GM13977 (cell line): ENCODE measurements around the gene FUZ.

Experiments used
- DNase-seq: peaks from one replicate; pipeline ENCODE4 v3.0.0; 2012; ENCODE audit warnings: low spot score
- in situ Hi-C: fragments of 300-500 bp; cut with MboI; formaldehyde crosslinking; loops from one replicate; pipeline ENCODE4 v1.12.0; 2022; ENCODE audit warnings: low sequenced_read_pairs, low pct_unique_long_range_greater_than_20kb, mixed read lengths, inconsistent platforms; ENCODE audit not compliant: unreplicated experiment
- TF ChIP-seq, protein P1 (sequence below): IDR thresholded peaks from 2 replicates; pipeline ENCODE4 v1.5.1; 2012; ENCODE audit warnings: mild to moderate bottlenecking, control low read depth; ENCODE audit not compliant: insufficient read depth; ENCODE audit errors: extremely low read depth, missing control alignments

FUZ gene

DNA sequence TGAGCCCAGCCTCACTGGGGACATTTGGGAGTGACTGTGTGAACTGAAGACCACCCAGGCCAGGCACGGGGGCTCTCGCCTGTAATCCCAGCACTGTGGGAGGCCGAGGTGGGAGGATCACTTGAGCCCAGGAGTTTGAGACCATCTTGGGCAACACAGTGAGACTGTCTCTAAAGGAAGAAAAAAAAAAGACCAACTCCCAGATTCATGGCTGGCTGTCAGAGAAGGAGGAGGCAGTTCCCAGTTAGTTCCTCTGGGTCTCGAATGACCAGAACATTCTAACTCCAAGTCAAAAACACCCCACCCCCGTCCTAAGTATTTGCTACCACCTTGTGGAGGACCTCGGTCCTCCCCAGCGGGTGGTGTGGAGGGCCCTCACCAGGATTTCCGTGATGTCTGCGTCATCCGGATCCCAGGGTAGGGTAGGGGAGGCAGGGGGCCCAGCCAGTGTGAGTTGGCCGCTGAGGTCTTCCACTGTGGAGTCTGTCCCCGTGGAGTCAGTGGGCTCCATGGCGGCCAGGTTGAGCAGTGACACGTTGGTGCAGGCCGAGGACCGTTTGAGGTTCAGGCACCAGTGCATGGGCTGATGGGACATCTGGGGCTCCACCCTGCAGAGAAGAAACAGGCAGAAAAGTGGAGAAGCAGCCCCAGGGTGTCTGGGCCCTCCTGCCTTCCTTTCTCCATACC, 51.3 kb downstream of the FUZ start:
- in situ Hi-C loops = no loop called here
- no peak for DNase-seq
- TF ChIP-seq, protein P1, sequence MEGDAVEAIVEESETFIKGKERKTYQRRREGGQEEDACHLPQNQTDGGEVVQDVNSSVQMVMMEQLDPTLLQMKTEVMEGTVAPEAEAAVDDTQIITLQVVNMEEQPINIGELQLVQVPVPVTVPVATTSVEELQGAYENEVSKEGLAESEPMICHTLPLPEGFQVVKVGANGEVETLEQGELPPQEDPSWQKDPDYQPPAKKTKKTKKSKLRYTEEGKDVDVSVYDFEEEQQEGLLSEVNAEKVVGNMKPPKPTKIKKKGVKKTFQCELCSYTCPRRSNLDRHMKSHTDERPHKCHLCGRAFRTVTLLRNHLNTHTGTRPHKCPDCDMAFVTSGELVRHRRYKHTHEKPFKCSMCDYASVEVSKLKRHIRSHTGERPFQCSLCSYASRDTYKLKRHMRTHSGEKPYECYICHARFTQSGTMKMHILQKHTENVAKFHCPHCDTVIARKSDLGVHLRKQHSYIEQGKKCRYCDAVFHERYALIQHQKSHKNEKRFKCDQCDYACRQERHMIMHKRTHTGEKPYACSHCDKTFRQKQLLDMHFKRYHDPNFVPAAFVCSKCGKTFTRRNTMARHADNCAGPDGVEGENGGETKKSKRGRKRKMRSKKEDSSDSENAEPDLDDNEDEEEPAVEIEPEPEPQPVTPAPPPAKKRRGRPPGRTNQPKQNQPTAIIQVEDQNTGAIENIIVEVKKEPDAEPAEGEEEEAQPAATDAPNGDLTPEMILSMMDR = peak; percentile 34

DNA sequence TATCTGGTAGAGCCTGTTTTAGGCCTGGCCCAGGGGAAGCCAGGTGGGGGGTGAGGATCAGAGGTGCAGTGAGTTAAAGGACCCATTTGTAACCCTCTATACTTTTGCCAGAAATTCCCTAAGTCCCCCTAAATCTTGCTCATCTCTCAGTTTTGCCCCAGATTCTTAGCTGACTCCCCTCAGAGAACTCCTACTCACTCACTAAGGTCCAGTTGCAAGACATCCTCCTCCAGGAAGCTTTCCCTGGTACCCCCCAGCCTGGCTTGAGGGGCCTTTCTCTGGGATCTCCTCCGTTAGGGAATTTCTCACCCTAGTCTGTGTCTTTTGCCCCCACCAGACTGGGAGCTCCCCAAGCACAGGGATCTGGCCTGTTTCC, 51.9 kb downstream of the FUZ start:
- DNase-seq = no peak
- TF ChIP-seq, protein P1 = no peak
- in situ Hi-C loops = no loop called here

DNA sequence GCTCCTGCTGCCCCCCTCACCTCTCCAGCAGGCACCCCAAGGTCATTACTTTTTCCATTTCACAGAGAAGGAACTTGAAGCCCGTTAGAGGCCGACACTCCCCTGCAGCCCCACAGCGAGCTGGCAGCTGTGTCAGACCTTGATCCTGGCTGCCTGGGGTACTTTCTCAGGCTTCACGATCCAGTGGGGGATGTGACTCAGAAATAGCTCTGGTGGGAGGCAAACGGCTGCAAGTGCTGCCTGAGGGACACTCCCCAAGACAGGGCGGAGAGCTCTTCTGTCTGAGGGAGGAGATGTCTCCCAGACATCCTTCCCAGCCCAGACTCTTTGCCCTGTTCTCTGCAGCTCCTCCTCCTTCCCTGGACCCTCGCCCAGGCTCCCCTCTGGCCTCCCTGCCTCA, 54.8 kb downstream of the FUZ start:
- TF ChIP-seq, protein P1 = no peak
- in situ Hi-C loops = no loop called here
- DNase-seq = no peak
